Neural cell (in vitro differentiated cells): ENCODE measurements around the gene TOPBP1. TPM values are rescaled to one million over a fixed set of nuclear protein-coding genes. Genes with fewer than 3 reads are reported as not detected.

ENCODE experiments used
- H2AFZ ChIP-seq: fragments of 200-600, 300-800 bp; sonication (generic), shearing (Covaris generic); 2 replicates; pipeline ENCODE4 v1.6.0; 2014; ENCODE audit warnings: low read depth, mild to moderate bottlenecking, antibody characterized with exemption, low read length, moderate library complexity
- H3F3A ChIP-seq: fragments of 200-600 bp; shearing (Covaris generic); 2 replicates; pipeline ENCODE4 v1.6.1; 2016; ENCODE audit warnings: mild to moderate bottlenecking, moderate library complexity, mixed read lengths, antibody characterized with exemption, low read length; ENCODE audit not compliant: insufficient read depth, poor library complexity, severe bottlenecking
- H3K27ac ChIP-seq: fragments of 200-600, 300-800 bp; sonication (generic), shearing (Covaris generic); 2 replicates; pipeline ENCODE4 v1.5.1; 2014; ENCODE audit warnings: mild to moderate bottlenecking, low read length, moderate library complexity
- H3K27me3 ChIP-seq: fragments of 300-800, 200-600 bp; sonication (generic), shearing (Covaris generic); 2 replicates; pipeline ENCODE4 v1.6.0; 2014; ENCODE audit warnings: mild to moderate bottlenecking, low read depth, low read length, moderate library complexity; ENCODE audit not compliant: insufficient read depth
- H3K36me3 ChIP-seq: fragments of 300-800, 200-600 bp; sonication (generic), shearing (Covaris generic); 2 replicates; pipeline ENCODE4 v1.5.1; 2014; ENCODE audit warnings: mild to moderate bottlenecking, antibody characterized with exemption, low read length, moderate library complexity; ENCODE audit not compliant: insufficient read depth
- H3K4me2 ChIP-seq: fragments of 300-800, 200-600 bp; sonication (generic), shearing (Covaris generic); 2 replicates; pipeline ENCODE4 v1.6.0; 2014; ENCODE audit warnings: mild to moderate bottlenecking, low read length
- H3K4me3 ChIP-seq: fragments of 300-800, 200-600 bp; sonication (generic), shearing (Covaris generic); 2 replicates; pipeline ENCODE4 v1.5.1; 2014; ENCODE audit warnings: mild to moderate bottlenecking, low read length, moderate library complexity
- H3K79me2 ChIP-seq: fragments of 200-600 bp; shearing (Covaris generic); replicated peaks from 2 replicates; pipeline ENCODE4 v1.6.0; 2014; ENCODE audit warnings: mild to moderate bottlenecking, low read length, moderate library complexity; ENCODE audit not compliant: insufficient read depth
- H3K9ac ChIP-seq: fragments of 300-800, 200-600 bp; sonication (generic), shearing (Covaris generic); 2 replicates; pipeline ENCODE4 v1.6.1; 2016; ENCODE audit warnings: mild to moderate bottlenecking, low read length, mixed read lengths
- H3K9me2 ChIP-seq: fragments of 200-600 bp; shearing (Covaris generic); 2 replicates; pipeline ENCODE4 v1.6.1; 2016; ENCODE audit warnings: mild to moderate bottlenecking, low read length, mixed read lengths; ENCODE audit not compliant: insufficient read depth
- H3K9me3 ChIP-seq: fragments of 200-600, 300-800 bp; sonication (generic), shearing (Covaris generic); 2 replicates; pipeline ENCODE4 v1.6.1; 2016; ENCODE audit warnings: mild to moderate bottlenecking, mixed run types, low read length, moderate library complexity, mixed read lengths
- H4K20me1 ChIP-seq: fragments of 200-600 bp; shearing (Covaris generic); 2 replicates; pipeline ENCODE4 v1.6.1; 2016; ENCODE audit warnings: mild to moderate bottlenecking, mixed run types; ENCODE audit not compliant: insufficient read depth
- EP300 ChIP-seq: fragments of 450-650 bp; conservative IDR thresholded peaks from 2 replicates; pipeline ENCODE4 v1.6.1; 2014; ENCODE audit warnings: antibody characterized with exemption, mild to moderate bottlenecking, moderate library complexity; ENCODE audit not compliant: poor library complexity, severe bottlenecking
- EZH2 ChIP-seq: fragments of 200-600, 300-800 bp; shearing (Covaris generic), sonication (generic); IDR thresholded peaks from 2 replicates; pipeline ENCODE4 v1.6.1; 2014; ENCODE audit warnings: antibody characterized with exemption, low read length, borderline replicate concordance, mild to moderate bottlenecking; ENCODE audit not compliant: insufficient read depth, poor library complexity, severe bottlenecking
- MXI1 ChIP-seq: fragments of 450-650 bp; conservative IDR thresholded peaks from 2 replicates; pipeline ENCODE4 v1.6.1; 2014; ENCODE audit warnings: antibody characterized with exemption, mild to moderate bottlenecking; ENCODE audit not compliant: poor library complexity, severe bottlenecking
- POLR2AphosphoS5 ChIP-seq: IDR thresholded peaks from 2 replicates; pipeline ENCODE4 v1.6.1; 2012
- RAD21 ChIP-seq: fragments of 450-650 bp; conservative IDR thresholded peaks from 2 replicates; pipeline ENCODE4 v1.6.1; 2014; ENCODE audit warnings: antibody characterized with exemption, mild to moderate bottlenecking, moderate library complexity
- SMC3 ChIP-seq: fragments of 450-650 bp; conservative IDR thresholded peaks from 2 replicates; pipeline ENCODE4 v1.6.1; 2014; ENCODE audit warnings: antibody characterized with exemption, mild to moderate bottlenecking, moderate library complexity; ENCODE audit not compliant: poor library complexity
- TAF1 ChIP-seq: IDR thresholded peaks from 2 replicates; pipeline ENCODE4 v1.6.1; 2012; ENCODE audit warnings: low read depth
- polyA plus RNA-seq: library from polyadenylated mRNA; depleted of rRNA; stranded (reverse); fragments of >200 nt; gene quantifications from 2 replicates; pipeline ENCODE4 v1.2.3, GENCODE V29; 2014
- TF ChIP-seq, protein P1 (sequence below): IDR thresholded peaks from 2 replicates; pipeline ENCODE4 v1.6.1; 2012; ENCODE audit warnings: borderline replicate concordance
- TF ChIP-seq, protein P2 (sequence below): fragments of 450-650 bp; IDR thresholded peaks from 2 replicates; pipeline ENCODE4 v1.5.1; 2014; ENCODE audit warnings: antibody characterized with exemption, mild to moderate bottlenecking, moderate library complexity; ENCODE audit not compliant: poor library complexity, severe bottlenecking

TOPBP1 gene
- polyA plus RNA-seq, 1 donor from 2014 or later = 46.6 TPM

DNA sequence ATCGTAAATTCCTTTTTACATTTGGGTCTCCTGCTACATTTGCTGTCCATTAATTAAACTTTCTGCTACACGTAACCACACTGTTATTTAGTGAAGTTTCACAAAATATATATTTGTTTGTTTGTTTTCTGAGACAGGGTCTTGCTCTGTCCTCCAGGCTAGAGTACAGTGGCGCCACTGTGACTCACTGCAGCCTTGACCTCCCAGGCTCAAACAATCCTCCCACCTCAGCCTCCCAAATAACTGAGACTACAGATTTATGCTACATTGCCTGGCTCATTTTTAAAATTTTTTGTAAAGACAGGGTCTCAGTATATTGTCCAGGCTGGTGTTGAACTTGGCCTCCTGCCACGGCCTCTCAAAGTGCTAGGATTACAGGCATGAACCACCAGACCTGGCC, 20.5 kb downstream of the TOPBP1 start:
- Histone ChIP-seq H4K20me1 (no peaks in the 10 kb centered on the region), H3K79me2 (no peaks in the 10 kb centered on the region), H3K4me2 (no peak overlapping the region), H3K9me3 (no peaks in the 10 kb centered on the region), H3F3A (no peaks in the 10 kb centered on the region), H3K27ac (no peak overlapping the region), H3K9ac (no peak overlapping the region), H3K9me2 (no peaks in the 10 kb centered on the region), H3K36me3 (peaks cover 11% of the 10 kb centered on the region), H2AFZ (no peak overlapping the region), H3K27me3 (no peaks in the 10 kb centered on the region), H3K4me3 (no peak overlapping the region)
- no peak for TF ChIP-seq MXI1
- TF ChIP-seq SMC3 = no peak
- TF ChIP-seq RAD21 = no peak
- no peak for TF ChIP-seq POLR2AphosphoS5
- TF ChIP-seq EZH2 = no peak
- TF ChIP-seq, protein P1, sequence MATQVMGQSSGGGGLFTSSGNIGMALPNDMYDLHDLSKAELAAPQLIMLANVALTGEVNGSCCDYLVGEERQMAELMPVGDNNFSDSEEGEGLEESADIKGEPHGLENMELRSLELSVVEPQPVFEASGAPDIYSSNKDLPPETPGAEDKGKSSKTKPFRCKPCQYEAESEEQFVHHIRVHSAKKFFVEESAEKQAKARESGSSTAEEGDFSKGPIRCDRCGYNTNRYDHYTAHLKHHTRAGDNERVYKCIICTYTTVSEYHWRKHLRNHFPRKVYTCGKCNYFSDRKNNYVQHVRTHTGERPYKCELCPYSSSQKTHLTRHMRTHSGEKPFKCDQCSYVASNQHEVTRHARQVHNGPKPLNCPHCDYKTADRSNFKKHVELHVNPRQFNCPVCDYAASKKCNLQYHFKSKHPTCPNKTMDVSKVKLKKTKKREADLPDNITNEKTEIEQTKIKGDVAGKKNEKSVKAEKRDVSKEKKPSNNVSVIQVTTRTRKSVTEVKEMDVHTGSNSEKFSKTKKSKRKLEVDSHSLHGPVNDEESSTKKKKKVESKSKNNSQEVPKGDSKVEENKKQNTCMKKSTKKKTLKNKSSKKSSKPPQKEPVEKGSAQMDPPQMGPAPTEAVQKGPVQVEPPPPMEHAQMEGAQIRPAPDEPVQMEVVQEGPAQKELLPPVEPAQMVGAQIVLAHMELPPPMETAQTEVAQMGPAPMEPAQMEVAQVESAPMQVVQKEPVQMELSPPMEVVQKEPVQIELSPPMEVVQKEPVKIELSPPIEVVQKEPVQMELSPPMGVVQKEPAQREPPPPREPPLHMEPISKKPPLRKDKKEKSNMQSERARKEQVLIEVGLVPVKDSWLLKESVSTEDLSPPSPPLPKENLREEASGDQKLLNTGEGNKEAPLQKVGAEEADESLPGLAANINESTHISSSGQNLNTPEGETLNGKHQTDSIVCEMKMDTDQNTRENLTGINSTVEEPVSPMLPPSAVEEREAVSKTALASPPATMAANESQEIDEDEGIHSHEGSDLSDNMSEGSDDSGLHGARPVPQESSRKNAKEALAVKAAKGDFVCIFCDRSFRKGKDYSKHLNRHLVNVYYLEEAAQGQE = no peak

DNA sequence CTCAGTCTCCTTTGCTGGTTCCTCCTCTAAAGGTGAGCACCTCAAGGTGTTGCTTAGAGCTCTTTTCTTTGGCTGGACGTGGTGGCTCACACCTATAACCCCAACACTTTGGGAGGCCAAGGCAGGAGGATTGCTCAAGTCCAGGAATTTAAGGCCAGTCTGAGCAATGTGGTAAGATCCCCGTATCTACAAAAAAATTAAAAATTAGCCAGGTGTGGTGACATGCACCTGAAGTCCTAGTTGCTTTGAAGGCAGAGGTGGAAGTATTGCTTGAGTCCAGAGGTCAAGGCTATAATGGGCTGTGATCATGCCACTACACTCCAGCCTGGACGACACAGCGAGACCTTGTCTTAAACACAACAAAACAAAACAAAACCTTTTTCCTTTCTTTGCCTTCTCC, 28.3 kb downstream of the TOPBP1 start:
- no peaks in the 10 kb centered on the region for H4K20me1 ChIP-seq
- H3K4me2 ChIP-seq = no peak overlapping the region
- H3K9me3 ChIP-seq = no peaks in the 10 kb centered on the region
- H3K9me2 ChIP-seq = no peaks in the 10 kb centered on the region
- H3K79me2 ChIP-seq = no peaks in the 10 kb centered on the region
- no peak overlapping the region for H3K27ac ChIP-seq
- H2AFZ ChIP-seq = no peak overlapping the region
- no peak overlapping the region for H3K4me3 ChIP-seq
- TF ChIP-seq EP300 (no peak), SMC3 (no peak), RAD21 (no peak), TAF1 (no peak), POLR2AphosphoS5 (no peak), EZH2 (no peak), MXI1 (no peak)
- TF ChIP-seq, protein P2, sequence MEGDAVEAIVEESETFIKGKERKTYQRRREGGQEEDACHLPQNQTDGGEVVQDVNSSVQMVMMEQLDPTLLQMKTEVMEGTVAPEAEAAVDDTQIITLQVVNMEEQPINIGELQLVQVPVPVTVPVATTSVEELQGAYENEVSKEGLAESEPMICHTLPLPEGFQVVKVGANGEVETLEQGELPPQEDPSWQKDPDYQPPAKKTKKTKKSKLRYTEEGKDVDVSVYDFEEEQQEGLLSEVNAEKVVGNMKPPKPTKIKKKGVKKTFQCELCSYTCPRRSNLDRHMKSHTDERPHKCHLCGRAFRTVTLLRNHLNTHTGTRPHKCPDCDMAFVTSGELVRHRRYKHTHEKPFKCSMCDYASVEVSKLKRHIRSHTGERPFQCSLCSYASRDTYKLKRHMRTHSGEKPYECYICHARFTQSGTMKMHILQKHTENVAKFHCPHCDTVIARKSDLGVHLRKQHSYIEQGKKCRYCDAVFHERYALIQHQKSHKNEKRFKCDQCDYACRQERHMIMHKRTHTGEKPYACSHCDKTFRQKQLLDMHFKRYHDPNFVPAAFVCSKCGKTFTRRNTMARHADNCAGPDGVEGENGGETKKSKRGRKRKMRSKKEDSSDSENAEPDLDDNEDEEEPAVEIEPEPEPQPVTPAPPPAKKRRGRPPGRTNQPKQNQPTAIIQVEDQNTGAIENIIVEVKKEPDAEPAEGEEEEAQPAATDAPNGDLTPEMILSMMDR = no peak
- TF ChIP-seq, protein P1 = no peak
- H3K36me3 ChIP-seq = peaks cover 3% of the 10 kb centered on the region
- no peaks in the 10 kb centered on the region for H3K27me3 ChIP-seq
- H3F3A ChIP-seq = no peaks in the 10 kb centered on the region
- no peak overlapping the region for H3K9ac ChIP-seq
